ENCODE data around the gene SCRN3.
"Not testable (repeated sequence)": the region's sequence is repeated elsewhere in the genome, so short reads cannot be mapped to it uniquely, and the experiment has no call there.

Gene SCRN3

GRCh38 chr2:174395284-174395968 is at the start of gene SCRN3:
TSS of gene SCRN3 (plus strand) at chr2:174395730. CDS start at chr2:174398284, 2,554 bp downstream.
- peak; percentile 47 for DNase-seq (ENCODE audit: low read depth)

GRCh38 chr2:174350018-174350417 is 45.5 kb upstream of the SCRN3 start:
- DNase-seq (ENCODE audit: low read depth) = no peak

GRCh38 chr2:174350593-174351181 is 44.8 kb upstream of the SCRN3 start:
- DNase-seq (ENCODE audit: low read depth) = no peak

- no peak for DNase-seq (ENCODE audit: low read depth)
Observed at GRCh38 chr2:174353004-174353403, 42.5 kb upstream of the SCRN3 start.

- no peak for DNase-seq (ENCODE audit: low read depth)
Observed at GRCh38 chr2:174356347-174356746, 39.2 kb upstream of the SCRN3 start.

GRCh38 chr2:174359663-174360062 is 35.9 kb upstream of the SCRN3 start:
- not testable (repeated sequence) for DNase-seq (ENCODE audit: low read depth)

GRCh38 chr2:174362949-174363348 is 32.6 kb upstream of the SCRN3 start:
- DNase-seq (ENCODE audit: low read depth) = no peak

- DNase-seq (ENCODE audit: low read depth) = not testable (repeated sequence)
Observed at GRCh38 chr2:174363492-174364225, 31.9 kb upstream of the SCRN3 start.

GRCh38 chr2:174364628-174365027 is 30.9 kb upstream of the SCRN3 start:
- DNase-seq (ENCODE audit: low read depth) = no peak

- no peak for DNase-seq (ENCODE audit: low read depth)
Observed at GRCh38 chr2:174365571-174365970, 30.0 kb upstream of the SCRN3 start.

GRCh38 chr2:174368691-174369090 is 26.8 kb upstream of the SCRN3 start:
- DNase-seq (ENCODE audit: low read depth) = no peak

- no peak for DNase-seq (ENCODE audit: low read depth)
Observed at GRCh38 chr2:174376967-174377366, 18.6 kb upstream of the SCRN3 start.

- no peak for DNase-seq (ENCODE audit: low read depth)
Observed at GRCh38 chr2:174383796-174384195, 11.7 kb upstream of the SCRN3 start.

- DNase-seq (ENCODE audit: low read depth) = no peak
Observed at GRCh38 chr2:174385201-174385600, 10.3 kb upstream of the SCRN3 start.

GRCh38 chr2:174388706-174389105 is 6.8 kb upstream of the SCRN3 start:
- not testable (repeated sequence) for DNase-seq (ENCODE audit: low read depth)

GRCh38 chr2:174389542-174389941 is 6.0 kb upstream of the SCRN3 start:
- DNase-seq (ENCODE audit: low read depth) = no peak

- not testable (repeated sequence) for DNase-seq (ENCODE audit: low read depth)
Observed at GRCh38 chr2:174390303-174390702, 5.2 kb upstream of the SCRN3 start.

- no peak for DNase-seq (ENCODE audit: low read depth)
Observed at GRCh38 chr2:174392706-174393105, 2.8 kb upstream of the SCRN3 start.

- DNase-seq (ENCODE audit: low read depth) = no peak
Observed at GRCh38 chr2:174395969-174396630, 570 bp downstream of the SCRN3 start.

- DNase-seq (ENCODE audit: low read depth) = no peak
Observed at GRCh38 chr2:174397773-174398172, 2.2 kb downstream of the SCRN3 start.

GRCh38 chr2:174399171-174399570 is 3.6 kb downstream of the SCRN3 start:
- peak; percentile 14 for DNase-seq (ENCODE audit: low read depth)

- DNase-seq (ENCODE audit: low read depth) = no peak
Observed at GRCh38 chr2:174400853-174401252, 5.3 kb downstream of the SCRN3 start.

GRCh38 chr2:174403628-174404027 is 8.1 kb downstream of the SCRN3 start:
- no peak for DNase-seq (ENCODE audit: low read depth)

All from GM04503 (cell line).